GM21390 (cell line): ENCODE measurements around the gene KLHL3.

ENCODE experiments used
- ATAC-seq: cut with Tn5 transposase; IDR thresholded peaks from one replicate; pipeline ENCODE4 v1.9.1; 2021; ENCODE audit not compliant: unreplicated experiment

The KLHL3 gene

DNA sequence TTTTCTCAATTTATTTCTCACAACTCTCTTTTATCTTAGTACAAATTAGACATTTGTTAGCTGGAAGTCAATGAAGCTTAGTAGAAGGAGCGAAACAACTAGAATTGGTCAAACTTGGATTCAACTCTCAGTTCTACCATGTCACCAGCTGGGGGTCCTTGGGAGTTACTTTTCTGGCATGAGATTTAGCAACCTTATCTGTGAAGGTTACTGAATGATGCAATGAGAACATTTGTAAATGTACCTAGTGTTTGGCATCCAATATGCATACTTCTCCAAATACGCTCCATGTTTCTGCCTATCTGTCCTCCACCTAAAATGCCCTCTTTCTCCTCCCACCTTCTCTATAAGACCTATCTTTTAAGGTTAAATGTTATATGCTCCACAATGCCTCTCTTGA, 12.0 kb upstream of the KLHL3 start:
- ATAC-seq: no peak

DNA sequence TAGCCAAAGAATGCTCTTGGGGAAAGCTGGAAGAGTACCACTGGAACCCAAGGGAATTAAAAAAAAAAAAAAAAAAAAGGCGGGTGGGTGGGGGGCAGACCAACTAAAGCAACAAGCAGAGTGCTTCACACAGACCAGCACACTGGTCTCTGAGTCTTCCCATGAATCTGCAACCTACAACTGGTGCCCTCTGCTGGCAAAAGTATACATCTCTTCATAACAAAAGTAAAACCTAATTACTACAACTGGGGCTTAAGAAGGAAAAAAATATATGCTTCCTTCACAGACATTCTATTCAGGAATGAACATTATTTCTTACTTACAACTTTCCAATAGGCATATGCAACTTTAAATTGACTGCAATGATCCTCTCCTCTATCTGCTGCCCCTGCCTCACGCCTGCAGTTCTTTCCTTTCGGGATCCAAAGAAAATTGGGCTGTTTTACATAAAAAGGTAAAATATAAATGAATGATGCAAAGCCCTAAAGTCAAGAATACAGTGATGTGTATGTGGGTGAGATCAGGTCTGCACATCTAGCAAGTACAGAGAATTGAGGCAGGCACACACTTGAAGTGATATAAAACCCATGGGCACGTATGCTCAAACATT, 7.2 kb upstream of the KLHL3 start:
- no peak for ATAC-seq

DNA sequence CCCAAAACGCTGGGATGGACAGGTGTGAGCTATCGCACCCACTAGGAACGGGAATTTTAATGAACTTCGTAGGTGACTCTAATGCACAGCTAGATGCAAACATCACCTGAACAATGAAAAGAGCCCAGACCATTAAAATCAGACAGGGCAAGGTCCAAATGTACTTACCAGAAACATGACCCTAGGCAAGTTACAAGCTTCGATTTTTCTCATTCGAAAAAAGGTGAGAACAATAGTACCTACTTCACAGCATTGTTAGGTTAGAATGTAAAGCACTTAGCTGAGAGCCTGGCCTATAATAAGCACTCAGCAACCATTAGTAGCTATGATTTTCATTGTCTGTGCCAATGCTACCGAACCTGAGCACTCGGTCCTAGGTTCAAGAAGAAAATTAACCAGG, 5.8 kb upstream of the KLHL3 start:
- ATAC-seq: no peak

DNA sequence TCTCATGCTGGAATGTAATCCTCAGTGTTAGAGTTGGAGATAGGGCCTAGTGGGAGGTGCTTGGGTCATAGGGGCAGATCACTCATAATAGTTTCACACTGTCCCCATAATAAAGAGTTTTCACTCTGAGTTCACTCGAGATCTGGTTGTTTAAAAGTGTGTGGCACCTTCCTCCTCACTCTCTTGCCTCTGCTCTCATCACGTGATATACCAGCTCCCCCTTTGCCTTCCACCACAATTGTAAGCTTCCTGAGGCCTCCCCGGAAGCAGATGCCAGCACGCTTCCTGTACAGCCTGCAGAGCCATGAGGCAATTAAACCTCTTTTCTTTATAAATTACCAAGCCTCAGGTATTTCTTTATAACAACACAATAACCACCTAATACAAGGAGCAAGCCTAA, 3.8 kb upstream of the KLHL3 start:
- no peak for ATAC-seq

DNA sequence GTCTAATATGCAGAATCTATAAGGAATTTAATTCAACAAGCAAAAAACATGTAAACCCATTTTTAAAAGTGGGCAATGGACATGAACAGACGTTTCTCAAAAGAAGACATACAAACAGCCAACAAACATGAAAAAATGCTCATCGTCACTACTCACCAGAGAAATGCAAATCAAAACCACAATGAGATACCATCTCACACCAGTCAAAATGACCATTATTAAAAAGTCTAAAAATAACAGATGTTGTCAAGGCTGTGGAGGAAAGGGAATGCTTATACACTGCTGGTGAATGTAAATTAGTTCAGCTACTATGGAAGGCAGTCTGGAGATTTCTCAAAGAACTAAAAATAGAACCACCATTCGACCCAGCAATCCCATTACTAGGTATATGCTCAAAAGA, 3.1 kb upstream of the KLHL3 start:
- no peak for ATAC-seq

DNA sequence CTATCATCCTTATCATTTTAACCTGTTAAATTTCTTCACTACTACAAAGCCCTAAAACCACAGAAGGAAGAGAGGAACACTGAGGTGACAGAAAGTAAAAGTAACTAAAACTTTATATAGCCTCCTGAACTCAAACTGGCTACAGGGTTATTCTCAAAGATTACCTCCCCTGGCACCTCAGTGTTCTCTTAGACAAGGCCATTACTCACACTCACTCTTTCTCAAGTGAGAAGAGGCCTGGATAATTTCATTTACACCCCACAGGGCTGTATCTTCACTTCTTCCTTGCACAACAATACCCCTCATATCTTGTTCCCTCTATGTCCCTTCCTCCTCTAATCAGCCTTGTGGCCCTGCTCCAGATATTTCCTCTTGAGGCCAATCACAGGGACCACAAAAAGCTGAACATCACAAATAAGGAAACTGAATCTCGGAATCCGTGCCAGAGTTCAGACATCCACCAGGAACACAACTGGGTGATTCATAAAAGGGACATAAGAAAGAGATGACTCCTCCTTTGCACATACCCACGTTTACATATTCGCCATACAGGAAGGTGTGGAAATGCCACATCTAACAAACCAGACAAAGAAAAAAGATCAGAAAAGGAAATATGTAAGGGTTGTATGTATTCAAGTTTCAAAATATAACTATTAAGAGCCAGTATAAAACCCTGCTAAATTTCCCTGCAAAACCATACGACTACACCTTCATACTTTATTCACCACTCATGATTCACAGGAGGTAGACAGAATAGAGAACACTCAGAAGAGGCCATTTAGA, 1.7 kb upstream of the KLHL3 start:
- ATAC-seq: no peak

DNA sequence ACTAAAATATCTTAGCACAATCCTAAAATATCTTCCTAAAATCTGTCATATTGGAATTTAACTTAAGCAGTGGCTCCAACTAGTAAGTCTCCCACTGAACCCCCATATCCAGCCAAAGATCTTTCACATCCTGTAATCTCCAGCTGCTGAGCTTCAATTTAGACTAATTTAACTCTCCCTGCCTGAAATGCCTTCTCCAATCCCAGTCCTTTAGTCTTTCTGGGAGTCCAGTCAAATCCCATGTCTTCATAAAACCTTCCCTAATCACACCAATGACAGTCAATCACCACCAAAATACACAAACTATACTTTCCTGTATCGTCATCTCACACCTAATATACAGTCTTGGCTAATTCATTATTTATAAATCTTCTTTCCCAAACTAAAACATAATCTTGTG, 607 bp upstream of the KLHL3 start:
- ATAC-seq: no peak

DNA sequence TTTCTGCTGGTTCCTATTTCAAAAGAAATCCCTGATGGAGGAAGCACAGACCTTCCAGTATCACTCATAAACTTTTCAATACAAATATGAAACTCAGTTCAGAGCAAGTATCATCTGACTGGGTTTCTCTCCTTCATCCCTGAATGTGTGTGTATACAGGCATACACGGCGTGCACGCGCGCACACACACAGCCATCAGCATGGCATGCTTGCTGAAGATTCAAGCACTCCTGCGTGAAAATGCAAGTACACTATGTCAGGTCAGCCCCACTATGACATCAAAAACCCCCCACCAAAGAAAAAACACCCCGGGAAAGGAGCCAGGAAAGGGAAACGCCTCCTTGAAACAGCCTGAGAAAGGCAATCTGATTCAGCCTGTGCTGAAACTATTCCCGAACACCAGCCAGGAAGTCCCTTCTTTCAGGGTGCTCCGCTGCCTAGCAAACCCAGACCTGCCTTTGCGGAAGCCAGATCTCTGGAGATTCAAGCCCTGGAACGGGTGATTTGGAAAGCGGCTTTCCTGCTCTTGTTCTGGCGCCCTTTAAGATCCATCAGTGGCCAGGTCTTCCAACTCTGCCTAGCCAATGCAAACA, 831 bp downstream of the KLHL3 start:
- peak; percentile 15 for ATAC-seq

DNA sequence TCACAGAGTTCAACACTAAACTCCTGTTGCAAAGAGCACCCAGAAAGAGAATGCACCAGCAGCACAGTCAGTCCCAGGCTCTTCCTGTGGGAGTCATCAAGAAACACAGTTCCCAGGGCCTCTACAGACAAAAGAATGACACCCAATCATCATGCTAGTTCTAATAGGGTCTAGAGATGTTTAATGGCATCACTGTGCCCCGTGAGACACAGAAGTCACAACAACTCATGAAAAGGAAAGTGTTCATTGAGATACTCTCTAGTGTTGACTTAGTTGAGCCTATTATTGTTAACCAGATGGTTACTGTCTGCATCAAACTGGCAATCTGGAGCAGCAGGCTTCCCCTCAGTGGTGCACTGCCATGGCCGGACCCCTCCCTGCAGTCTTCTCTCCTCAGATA, 1.6 kb downstream of the KLHL3 start:
- no peak for ATAC-seq

DNA sequence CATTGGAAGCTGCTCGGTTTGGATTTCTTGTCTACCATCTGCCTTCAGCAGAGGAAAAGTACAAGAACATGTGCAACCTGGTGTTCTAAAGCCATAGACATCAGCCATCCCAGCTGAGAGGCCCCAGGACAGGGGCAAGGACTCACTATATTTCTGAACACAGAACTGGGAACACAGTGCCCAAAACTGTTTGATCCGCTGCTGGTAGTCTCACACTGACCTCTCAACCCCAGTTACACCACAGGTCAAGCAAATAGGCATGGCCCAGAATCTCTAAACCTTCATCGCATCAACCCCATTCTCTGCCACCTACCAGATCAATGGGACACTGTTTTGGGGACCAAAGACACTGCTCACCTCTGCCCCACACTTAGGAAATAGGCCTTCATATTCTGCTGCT, 2.0 kb downstream of the KLHL3 start:
- no peak for ATAC-seq

DNA sequence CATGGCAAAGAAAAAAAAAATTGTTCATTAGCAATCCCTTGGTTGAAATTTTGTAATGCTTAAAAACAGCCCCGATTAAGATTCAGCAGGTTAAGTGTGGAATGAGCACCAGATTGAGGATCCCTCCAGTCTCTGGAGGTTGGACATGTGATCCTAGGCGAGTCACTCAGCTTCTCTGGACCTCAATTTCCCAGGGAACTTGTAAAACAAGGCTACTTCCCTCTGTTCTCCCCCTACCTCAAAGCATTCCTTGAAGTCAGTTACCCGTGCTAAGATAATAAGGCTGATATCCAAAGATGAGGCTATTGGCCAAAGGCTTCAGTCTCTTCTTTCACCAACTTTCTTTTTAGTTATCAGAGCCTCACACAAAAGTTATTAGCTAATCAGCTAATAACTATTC, 2.9 kb downstream of the KLHL3 start:
- ATAC-seq: no peak

DNA sequence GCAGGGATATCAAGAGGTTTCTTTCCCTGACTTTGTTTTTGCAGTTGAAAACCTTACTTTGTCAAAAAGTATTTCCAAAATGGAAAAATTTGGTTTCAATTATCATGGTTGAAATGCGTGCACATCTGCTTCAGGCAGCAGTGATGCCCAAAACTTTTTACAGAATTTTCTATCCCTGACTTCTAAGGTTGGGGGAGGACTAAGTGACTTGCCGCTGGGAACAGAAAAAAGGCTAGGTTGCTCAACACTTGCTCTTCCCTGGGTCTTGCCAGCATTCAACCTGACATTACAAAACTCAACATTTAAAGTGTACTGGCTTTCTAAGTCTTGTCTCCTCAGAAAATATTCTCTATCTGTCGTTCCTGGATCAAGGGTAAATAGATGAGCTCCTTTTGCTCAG, 4.7 kb downstream of the KLHL3 start:
- no peak for ATAC-seq

DNA sequence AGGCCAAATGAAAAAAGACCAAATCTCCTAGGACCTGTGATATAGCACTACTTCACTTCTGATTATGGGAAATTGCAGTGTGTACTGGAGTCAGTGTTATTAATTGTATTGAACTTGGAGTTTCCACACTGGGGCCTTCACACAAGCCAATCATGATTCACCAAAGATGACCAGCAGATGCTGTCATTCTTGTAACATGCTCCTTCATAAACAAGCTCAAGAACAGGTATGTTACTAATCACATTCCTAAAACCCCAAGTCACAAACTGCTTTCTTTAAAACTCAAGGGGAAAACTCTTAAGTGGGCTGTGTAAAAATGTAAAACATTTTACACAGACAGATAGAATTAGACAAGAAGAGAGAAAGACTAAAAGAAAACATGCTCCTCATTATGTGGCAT, 5.6 kb downstream of the KLHL3 start:
- ATAC-seq: no peak

DNA sequence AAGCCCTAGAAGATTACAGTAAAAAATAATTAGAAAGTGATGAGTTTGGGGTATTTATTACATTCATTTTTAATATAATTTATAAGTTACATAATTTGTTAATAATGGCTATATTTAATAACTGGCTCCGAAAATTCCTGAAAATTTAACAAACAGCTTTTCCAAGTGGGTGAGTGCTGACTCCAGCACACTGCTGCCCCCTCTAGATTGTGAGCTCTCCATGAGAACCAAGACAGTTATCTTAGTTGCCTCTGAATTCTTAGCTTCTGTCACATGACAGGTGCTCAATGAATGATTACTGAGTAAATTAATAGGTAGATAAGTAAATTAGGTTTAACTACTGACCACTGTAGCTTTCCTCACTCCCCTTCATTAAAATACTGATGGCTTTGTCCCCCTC, 7.8 kb downstream of the KLHL3 start:
- no peak for ATAC-seq

DNA sequence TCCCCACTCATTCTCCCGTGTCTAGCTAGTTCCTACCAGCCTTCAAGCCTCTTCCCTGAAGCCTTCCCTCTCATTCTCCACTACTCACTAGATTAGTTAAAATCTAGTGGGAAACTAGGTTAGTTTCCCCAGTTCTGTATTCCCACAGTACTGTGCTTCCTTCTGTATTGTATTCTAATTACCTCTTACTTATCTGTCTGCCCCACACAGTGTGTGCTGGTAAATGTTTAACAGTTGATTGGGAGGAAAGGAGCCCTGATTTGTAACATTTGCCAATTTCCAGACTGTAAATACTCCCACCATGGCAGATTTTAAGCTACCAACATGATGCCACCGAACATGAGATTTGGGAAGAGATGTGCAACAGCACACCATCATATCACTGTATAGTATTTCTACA, 8.3 kb downstream of the KLHL3 start:
- ATAC-seq: no peak

DNA sequence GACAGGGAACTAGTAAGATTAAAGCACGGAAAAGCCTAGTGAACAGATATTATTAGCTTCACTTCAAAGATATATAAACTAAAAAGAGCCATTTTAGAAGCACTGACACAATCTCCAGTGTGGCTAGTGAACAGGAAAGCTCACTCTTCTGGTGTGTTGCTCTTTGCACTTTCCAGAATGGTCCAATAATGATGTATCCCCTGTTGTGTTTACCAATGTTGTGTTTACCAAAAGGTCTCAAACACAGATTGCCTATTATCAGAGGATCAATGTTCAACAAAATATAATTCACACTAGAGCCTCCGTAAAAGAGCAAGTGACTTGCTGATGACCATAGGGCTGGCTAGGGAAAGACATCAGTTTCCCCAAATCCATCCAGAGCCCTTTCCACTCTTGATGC, 11.6 kb downstream of the KLHL3 start:
- no peak for ATAC-seq

DNA sequence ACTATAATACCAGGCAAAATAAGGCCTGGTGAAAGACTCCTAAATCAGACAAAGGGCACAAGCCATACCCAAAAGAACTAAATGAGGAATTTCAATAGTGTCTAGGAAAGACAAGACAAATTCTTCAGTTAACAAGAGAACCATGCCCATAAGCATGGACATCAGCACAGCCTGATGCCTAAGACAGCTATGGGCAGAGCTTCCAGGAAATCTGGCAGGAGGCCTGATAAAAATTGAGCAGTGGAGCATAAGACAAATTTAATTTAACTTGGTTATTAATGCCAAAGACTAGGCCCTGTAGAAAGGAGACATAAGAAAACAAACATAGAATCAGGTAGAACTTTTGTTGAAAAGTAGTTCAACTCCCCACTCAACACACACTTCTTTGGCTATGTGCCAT, 17.3 kb downstream of the KLHL3 start:
- no peak for ATAC-seq

DNA sequence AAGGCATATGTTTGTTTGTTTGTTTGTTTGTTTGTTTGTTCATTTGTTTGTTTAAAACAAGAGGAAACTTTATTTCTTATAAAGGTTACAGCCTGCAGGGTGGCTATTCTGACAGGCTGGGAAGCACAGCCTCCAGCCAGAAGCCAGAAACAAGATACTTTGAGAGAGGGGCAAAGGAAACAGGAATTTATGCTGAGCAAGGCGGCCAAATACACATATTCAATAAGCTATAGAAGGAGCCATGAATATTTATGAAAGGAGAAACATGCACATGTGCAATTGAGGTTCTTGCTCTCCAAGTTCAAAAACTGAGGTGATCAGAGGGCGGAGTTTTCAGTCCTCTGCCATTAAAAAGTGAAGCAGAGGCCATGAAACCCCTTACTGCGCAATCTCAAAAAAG, 19.6 kb downstream of the KLHL3 start:
- no peak for ATAC-seq

DNA sequence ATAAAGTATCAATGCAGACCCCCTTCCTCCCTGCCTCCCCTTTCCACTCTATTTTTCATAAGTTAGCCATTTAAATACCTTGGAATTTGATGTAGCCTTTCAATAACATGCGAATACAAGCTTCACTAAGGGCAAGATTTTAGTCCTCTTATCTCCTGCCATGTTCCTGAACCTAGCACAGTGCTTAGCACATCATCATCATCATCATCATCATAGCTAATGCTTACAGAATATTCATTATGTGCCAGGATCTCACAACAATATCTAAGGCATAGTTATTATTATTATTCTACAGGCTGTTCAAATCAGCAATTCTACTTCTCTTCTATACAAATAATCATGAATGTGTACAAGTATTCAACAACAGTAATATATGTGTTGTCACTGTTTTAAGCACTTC, 20.4 kb downstream of the KLHL3 start:
- no peak for ATAC-seq

DNA sequence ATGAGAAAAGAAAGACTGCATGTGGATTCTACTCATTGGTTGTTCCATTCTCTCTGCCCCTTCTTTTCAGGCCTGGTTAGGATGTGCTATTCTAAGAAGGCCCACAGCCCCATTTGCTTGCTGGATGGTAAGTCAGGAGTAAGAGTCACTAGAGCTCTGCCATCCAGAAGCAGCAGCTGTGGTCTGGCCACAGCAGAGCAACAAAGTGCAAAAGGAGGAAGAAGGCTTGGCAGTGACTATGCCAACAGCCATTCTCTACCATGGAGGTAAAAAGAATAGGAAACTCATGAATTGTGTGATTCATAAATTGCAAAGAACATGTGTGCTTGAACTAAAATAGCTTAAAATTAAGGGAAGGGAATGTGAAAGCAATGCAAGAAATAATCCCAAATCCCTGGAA, 20.9 kb downstream of the KLHL3 start:
- ATAC-seq: no peak

DNA sequence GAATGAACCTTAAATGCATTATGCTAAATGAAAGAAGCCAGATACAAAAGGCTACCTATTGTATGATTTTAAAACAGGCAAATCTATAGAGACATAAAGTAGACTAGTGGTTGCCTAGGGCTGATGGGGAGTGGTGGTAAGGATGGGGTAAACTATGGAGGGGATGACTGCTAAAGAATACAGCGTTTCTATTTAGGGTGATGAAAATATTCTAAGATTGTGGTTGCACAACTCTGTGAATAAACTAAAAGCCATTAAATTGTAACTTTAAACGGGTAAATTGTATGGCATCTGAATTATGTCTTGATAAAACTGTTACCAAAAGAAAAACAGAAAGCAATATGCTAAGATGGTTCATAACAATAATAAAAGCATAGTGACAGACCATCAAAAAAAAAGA, 21.4 kb downstream of the KLHL3 start:
- no peak for ATAC-seq

DNA sequence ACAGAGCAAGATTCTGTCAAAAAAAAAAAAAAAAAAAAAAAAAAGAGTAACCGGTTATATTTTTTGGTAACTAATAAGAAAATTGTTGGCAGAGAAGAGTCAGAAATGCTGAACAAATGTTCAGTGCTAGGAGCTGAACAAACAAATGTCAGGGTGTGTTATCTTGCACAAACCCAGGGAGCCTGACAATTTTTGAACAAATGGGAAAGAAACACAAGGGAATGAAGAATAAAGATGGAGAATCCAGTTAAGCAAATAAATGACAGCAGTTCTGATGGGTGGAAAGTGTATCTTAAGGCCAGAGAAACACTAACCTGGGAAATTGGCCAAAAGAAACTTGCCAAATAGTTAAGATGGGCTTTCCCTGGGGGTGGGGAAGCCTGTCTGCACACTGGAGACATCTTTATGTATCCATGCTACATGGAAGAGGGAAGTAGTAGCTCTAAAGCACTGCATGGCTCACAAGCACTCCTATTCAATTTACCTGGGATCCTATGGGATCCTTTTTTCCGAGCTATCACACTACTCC, 23.7 kb downstream of the KLHL3 start:
- ATAC-seq: no peak
